NB4 (cell line): ENCODE measurements around the gene GCK.

Experiments used
- MYC ChIP-seq: IDR thresholded peaks from 2 replicates; pipeline ENCODE4 v1.6.1; 2011; ENCODE audit warnings: low read depth, low read length
- POLR2A ChIP-seq: IDR thresholded peaks from 2 replicates; pipeline ENCODE4 v1.6.1; 2011; ENCODE audit warnings: mild to moderate bottlenecking; ENCODE audit not compliant: insufficient read length; ENCODE audit errors: extremely low read depth
- TF ChIP-seq, protein P1 (sequence below): IDR thresholded peaks from one replicate; pipeline ENCODE4 v1.5.1; 2012; ENCODE audit warnings: low read depth, low read length
- TF ChIP-seq, protein P2 (sequence below): IDR thresholded peaks from 2 replicates; pipeline ENCODE4 v1.6.1; 2011; ENCODE audit warnings: low read depth, low read length

DNA sequence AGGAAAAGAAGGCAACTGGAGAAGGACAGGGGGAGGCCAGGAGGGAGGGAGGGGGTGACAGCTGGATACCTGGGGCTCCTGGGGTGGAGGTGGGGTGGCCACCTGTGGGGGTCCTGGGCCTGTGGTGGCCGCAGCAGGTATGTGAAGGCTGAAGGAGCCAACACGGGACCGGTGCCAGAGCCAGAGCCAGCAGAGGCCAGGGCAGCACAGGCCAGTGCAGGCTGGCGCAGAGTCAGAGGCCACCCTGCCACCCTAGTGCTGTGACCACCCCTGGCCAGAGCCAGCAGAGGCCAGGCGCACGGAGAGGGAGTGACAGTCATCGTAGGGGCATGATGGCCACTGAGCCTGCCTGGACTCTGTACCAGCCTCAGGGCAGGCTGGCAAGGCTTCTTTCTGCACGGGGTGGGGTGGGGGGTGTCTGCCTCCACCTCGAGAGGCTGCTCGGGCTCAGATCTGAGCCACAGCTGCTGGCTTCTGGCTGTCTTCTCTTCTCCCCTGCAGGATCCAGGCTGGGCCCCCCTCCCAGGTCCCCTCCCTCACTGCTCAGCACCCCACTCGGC, 40.4 kb upstream of the GCK start:
- TF ChIP-seq, protein P1, sequence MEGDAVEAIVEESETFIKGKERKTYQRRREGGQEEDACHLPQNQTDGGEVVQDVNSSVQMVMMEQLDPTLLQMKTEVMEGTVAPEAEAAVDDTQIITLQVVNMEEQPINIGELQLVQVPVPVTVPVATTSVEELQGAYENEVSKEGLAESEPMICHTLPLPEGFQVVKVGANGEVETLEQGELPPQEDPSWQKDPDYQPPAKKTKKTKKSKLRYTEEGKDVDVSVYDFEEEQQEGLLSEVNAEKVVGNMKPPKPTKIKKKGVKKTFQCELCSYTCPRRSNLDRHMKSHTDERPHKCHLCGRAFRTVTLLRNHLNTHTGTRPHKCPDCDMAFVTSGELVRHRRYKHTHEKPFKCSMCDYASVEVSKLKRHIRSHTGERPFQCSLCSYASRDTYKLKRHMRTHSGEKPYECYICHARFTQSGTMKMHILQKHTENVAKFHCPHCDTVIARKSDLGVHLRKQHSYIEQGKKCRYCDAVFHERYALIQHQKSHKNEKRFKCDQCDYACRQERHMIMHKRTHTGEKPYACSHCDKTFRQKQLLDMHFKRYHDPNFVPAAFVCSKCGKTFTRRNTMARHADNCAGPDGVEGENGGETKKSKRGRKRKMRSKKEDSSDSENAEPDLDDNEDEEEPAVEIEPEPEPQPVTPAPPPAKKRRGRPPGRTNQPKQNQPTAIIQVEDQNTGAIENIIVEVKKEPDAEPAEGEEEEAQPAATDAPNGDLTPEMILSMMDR: no peak
- no peak for TF ChIP-seq POLR2A
- no peak for TF ChIP-seq MYC
- TF ChIP-seq, protein P2, sequence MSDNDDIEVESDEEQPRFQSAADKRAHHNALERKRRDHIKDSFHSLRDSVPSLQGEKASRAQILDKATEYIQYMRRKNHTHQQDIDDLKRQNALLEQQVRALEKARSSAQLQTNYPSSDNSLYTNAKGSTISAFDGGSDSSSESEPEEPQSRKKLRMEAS: no peak
